Stimulated activated CD8-positive, alpha-beta memory T cell treated with anti-CD3 and anti-CD28 coated beads, Interleukin-4, amount 100 ng/mL, for 4 hours (primary cell): Measurements from ENCODE around the gene MEIKIN.
"Not testable (repeated sequence)": the region's sequence is repeated elsewhere in the genome, so short reads cannot be mapped to it uniquely, and the experiment has no call there.

Experiments used
- DNase-seq, 2 donors: peaks; one replicate each; pipeline ENCODE4 v3.0.0-alpha.2; 2020; ENCODE audit warnings: low read depth in 2 of 2, low spot score in 1 of 2

Gene MEIKIN

GRCh38 chr5:131913603-131914002 lies 31.9 kb downstream of the MEIKIN start:
- no peak for DNase-seq

GRCh38 chr5:131906668-131907067 lies 38.8 kb downstream of the MEIKIN start:
- DNase-seq = no peak

DNA sequence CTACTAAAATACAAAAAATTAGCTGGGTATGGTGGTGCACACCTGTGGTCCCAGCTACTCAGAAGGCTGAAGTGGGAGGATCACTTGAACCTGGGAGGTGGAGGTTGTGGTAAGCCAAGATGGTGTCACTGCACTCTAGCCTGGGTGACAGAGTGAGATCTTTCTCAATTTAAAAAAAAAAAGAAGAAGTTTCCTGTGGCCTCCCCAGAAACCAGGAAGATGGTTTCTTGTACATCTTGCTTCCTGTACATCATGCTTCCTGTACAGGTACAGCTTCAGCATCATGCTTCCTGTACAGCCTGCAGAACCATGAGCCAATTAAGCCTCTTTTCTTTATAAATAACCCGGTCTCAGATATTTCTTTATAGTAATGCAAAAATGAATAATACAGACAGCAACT lies 43.2 kb downstream of the MEIKIN start:
- DNase-seq = not testable (repeated sequence)

- no peak for DNase-seq
Observed at GRCh38 chr5:131899686-131900085, 45.8 kb downstream of the MEIKIN start.

DNA sequence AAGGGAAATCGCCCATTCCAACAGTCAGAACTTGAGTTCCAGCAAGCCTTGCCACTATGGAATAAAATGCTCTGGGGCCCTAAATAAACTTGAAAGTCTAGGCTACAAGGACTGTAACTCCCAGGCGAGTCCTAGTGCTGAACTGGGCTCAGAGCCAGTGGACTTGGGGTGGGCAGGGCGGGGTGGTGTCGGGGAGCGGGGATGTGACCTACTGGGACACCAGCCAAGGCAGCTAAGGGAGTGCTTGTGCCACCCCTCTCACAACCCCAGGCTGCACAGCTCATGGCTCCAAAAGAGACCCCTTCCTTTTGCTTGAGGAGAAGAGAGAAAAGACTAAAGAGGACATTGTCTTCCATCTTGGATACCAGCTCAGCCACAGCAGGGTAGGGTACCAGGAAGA lies 61.5 kb downstream of the MEIKIN start:
- no peak for DNase-seq

DNA sequence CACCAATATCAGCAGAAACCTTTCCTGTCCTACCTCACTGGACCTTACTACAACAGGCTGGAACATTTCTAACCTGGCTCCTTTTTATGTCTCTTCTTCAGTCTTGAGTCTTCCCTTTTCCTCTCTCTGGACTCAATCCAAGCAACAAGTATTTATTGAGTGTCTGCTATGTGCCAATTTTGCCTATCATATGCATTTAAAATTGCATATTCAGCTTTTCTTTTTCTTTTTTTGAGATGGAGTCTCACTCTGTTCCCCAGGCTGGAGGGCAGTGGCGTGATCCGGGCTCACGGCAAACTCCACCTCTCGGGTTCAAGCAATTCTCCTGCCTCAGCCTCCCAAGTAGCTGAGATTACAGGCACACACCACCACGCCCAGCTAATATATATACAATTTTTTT lies 65.8 kb downstream of the MEIKIN start:
- DNase-seq = no peak

DNA sequence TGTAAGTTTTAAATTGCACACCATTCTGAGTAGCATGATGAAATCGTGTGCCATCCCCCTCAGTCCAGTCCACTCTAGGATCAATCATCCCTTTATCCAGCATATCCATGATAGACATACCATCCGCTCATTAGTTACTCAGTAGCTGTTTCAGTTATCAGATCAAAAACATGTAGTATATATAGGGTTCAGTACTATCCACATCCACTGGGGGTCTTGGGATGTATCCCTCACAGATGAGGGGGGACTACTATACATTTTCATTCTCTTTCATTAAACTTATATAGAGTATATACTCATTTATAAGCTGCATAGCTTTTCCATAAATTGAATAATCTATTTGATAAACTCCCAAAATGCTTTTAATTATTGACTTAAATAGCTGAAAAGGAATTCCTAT lies 67.6 kb downstream of the MEIKIN start:
- DNase-seq = no peak

- DNase-seq = not testable (repeated sequence)
Observed at GRCh38 chr5:131871251-131871650, 74.2 kb downstream of the MEIKIN start.

- no peak for DNase-seq
Observed at GRCh38 chr5:131867524-131867923, 77.9 kb downstream of the MEIKIN start.

- no peak for DNase-seq
Observed at GRCh38 chr5:131863700-131864099, 81.8 kb downstream of the MEIKIN start.

DNA sequence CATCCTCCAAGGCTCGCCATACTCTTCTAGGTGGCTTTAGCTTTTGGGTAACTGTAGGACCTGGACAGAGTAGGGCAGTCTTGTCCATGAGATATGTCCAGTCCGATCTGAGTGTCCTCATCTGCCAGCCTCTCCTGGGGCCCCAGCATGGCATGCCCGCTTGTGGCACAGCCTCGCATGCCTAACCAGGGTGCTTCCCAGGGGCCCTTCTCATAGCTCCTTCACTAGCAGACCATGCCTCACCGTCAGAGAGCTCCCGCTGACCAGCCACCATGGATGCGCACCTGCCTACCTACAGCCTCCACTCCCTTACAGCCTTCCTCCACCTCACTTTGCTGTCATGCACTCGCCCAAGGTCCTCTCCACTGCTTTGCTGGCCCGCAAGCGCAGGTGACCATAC lies 88.1 kb downstream of the MEIKIN start:
- no peak for DNase-seq

- DNase-seq = no peak
Observed at GRCh38 chr5:131855452-131855851, 90.0 kb downstream of the MEIKIN start.

DNA sequence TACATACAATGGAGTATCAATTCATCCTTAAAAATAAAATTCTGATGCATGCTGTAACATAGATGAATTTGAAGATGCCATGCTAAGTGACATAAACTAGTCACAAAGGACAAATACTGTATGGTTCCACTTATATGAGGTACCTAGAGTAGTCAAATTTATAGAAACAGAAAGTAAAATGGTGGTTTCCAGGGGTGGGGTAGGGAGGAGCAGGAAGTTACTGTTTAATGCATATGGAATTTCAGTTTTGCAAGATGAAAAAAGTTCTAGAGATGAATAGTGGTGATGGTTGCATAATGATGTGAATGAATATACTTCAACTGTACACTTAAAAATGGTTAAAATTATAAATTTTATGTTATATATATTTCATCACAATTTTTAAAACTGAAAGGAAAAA lies 91.3 kb downstream of the MEIKIN start:
- DNase-seq = no peak

DNA sequence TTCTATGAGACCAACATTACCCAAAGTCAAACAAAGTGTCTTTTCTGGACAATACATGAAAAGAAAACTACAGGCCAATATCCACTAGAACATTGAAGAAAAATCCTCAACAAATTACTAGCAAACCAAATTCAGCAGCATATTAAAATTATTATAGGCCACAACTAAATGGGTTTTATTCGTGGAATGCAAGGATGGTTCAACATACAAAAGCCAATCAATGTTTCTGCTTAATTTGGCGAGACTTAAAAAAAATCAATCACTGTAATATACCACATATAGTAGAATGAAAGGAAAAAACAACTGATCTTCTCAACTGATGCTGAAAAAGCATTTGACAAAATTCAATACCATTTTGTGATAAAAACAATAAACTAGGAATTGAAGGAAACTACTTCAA lies 96.8 kb downstream of the MEIKIN start:
- DNase-seq = no peak

DNA sequence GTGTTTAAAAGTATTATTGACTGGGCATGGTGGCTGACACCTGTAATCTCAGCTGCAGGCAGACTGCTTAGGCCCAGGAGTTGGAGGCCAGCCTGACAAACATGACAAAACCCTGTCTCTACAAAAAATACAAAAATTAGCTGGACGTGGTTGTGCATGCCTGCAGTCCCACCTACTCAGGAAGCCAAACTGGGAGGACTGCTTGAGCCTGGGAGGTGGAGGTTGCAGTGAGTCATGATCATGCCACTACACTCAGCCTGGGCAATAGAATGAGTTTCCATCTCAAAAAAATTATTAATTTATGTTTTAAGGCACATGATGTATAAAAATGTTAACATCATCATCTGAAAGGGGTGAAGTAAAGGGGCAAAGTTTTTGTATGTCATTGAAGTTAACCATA lies 98.9 kb downstream of the MEIKIN start:
- no peak for DNase-seq

DNA sequence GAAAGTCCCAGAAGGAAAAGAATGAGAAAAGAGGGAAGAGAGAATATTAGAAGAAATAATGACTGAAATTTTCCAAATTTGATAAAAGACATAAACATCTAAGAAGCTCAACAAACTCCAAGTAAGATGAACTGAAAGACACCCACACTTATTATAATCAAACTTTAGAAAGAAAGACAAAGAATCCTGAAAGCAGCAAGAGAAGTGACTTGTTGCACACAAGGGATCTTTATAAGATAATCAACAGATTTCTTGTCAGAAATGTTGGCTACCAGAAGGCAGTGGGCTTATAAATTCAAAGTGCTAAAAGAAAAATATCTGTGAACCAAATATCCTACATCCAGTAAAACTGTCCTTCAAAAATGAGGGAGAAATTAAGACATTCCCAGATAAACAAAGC lies 99.6 kb downstream of the MEIKIN start:
- no peak for DNase-seq

GRCh38 chr5:131842971-131843370 lies 102.5 kb downstream of the MEIKIN start:
- DNase-seq = not testable (repeated sequence)

DNA sequence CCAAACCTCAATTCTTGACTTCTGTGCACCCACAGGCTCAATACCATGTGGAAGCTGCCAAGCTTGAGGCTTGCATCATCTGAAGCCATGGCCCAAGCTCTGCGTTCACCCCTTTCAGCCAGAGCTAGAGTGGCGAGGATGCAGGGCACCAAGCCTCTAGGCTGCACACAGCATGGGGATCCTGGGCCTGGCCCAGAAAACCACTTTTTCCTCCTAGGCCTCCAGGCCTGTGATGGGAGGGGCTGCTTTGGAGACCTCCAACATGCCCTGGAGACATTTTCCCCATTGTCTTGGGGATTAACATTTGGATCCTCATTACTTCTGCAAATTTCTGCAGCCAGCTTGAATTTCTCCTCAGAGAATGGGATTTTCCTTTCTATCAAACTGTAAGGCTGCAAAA lies 112.8 kb downstream of the MEIKIN start:
- DNase-seq = not testable (repeated sequence)

DNA sequence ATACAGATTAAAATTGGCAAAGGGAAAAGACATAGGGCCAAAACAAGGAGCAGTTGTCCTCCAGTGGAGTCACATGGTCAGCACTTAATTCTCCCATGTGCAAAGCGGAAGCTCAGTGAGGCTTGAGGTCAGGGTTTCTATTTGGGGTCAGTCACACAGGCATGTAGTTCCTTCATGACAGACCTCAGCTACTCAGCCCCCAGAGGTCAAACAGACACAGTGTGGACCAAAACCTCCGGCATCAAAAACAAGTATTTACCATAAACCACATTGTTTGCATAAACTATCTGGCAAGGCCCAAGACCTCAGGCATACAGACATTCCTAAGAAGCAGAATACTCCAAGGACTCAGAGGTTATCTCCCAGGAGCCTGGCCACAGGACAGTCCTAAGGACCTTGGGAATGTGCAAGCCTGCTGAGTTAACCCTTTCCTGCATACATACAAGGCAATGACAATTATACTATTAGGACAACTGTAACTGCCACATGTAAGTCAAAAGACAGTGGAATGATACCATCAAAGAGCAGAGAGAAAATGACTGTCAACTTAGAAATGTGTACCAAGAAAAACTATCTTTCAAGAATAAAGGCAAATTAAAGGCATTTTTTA lies 120.0 kb downstream of the MEIKIN start:
- DNase-seq = no peak

DNA sequence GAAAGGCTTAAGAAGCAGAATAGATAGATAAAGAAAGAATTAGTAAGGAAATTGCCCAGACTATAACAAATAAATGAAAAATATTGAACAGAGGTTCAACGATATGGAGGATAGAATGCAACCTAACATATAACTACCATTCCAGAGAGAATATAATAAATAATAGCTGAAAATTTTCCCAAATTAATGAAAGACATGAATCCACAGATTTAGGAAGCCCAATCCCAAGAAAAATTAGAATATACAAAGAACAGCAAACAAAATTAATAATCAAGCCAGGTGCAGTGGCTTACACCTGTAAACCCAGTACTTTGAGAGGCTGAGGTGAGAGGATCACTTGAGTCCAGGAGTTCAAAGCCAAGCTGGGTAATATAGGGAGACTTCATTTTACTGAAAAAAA lies 120.8 kb downstream of the MEIKIN start:
- DNase-seq = no peak

DNA sequence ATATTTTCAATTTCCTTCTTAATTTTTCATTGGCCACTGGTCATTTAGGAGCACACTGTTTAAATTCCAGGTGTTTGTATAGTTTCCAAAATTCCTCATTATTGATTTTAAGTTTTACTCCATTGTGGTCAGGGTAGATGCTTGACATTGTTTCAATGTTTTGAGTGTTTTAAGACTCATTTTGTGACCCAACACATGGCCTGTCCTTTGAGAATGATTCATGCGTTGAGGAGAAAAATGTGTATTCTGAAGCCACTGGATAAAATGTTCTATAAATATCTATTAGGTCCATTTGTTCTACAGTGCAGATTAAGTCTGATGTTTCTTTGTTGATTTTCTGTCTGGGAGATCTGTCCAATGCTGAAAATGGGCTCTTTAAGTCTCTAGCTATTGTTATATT lies 124.2 kb downstream of the MEIKIN start:
- no peak for DNase-seq

- DNase-seq = no peak
Observed at GRCh38 chr5:131818001-131818724, 127.3 kb downstream of the MEIKIN start.

- DNase-seq = no peak
Observed at GRCh38 chr5:131814990-131815389, 130.5 kb downstream of the MEIKIN start.
